Natural killer cell treated with Interleukin-12 subunit alpha and Interleukin-12 subunit beta and Interleukin-15 and Interleukin-18, amount 100 ng/mL, for 72 hours (primary cell): ENCODE results near the gene DCN. TPM values are rescaled to one million over a fixed set of nuclear protein-coding genes. Genes with fewer than 3 reads are reported as not detected.
"Not testable (repeated sequence)": the region's sequence is repeated elsewhere in the genome, so short reads cannot be mapped to it uniquely, and the experiment has no call there.

Experiments
- ATAC-seq, 2 donors: fragments of 150-1000 bp; cut with Tn5 transposase in 1 of 2; sonication (Bioruptor Pico), chemical (Tn5 transposase) in 1 of 2; 2 replicates each; pipeline ENCODE4 v1.10.0; 2021
- DNase-seq: peaks from one replicate; pipeline ENCODE4 v3.0.0; 2022; ENCODE audit warnings: low spot score
- H3K27ac Mint-ChIP-seq, 2 donors: 1 replicate in 1 of 2; 2 replicates in 1 of 2; pipeline ENCODE4 v1.8.0; 2022; ENCODE audit warnings: mixed read lengths in 2 of 2, mild to moderate bottlenecking in 1 of 2, moderate library complexity in 1 of 2
- H3K27me3 Mint-ChIP-seq, 2 donors: 1 replicate in 1 of 2; 2 replicates in 1 of 2; pipeline ENCODE4 v1.8.0; 2022; ENCODE audit warnings: mixed read lengths in 2 of 2
- H3K36me3 Mint-ChIP-seq: one replicate; pipeline ENCODE4 v1.8.0; 2022; ENCODE audit warnings: mixed read lengths
- H3K4me1 Mint-ChIP-seq, 2 donors: 1 replicate in 1 of 2; 2 replicates in 1 of 2; pipeline ENCODE4 v1.8.0; 2022; ENCODE audit warnings: low read depth in 2 of 2, mixed read lengths in 2 of 2, mild to moderate bottlenecking in 1 of 2
- H3K4me3 Mint-ChIP-seq: one replicate; pipeline ENCODE4 v1.8.0; 2022; ENCODE audit warnings: mixed read lengths
- H3K9me3 Mint-ChIP-seq: 2 replicates; pipeline ENCODE4 v1.8.0; 2022; ENCODE audit warnings: mixed read lengths
- total RNA-seq, 2 donors: library from RNA; stranded (reverse); gene quantifications; one replicate each; pipeline ENCODE4 v1.2.3, GENCODE V29; 2022

The DCN gene
- not detected for total RNA-seq

GRCh38 chr12:91182636-91183455 is at the start of gene DCN:
DCN (minus strand) TSS chr12:91182817; CDS start chr12:91178552, 4,265 bp downstream.
- DNase-seq = no peak
- Mint-ChIP-seq H3K4me3 (no peak within 1 kb of the TSS), H3K9me3 (no peaks in the 10 kb centered on the region), H3K4me1 (no peaks in the 10 kb centered on the region), H3K36me3 (no peaks in the 10 kb centered on the region), H3K27me3 (no peaks in the 10 kb centered on the region), H3K27ac (no peak within 1 kb of the TSS)
- no peak for ATAC-seq

- Mint-ChIP-seq H3K9me3 (no peaks in the 10 kb centered on the region), H3K36me3 (no peaks in the 10 kb centered on the region), H3K27me3 (no peaks in the 10 kb centered on the region), H3K4me3 (no peak overlapping the region), H3K27ac (no peak overlapping the region), H3K4me1 (no peaks in the 10 kb centered on the region)
- DNase-seq (no peak), ATAC-seq (no peak)
Observed at GRCh38 chr12:91230841-91231240, 48.2 kb upstream of the DCN start.

GRCh38 chr12:91226951-91227350 is 44.3 kb upstream of the DCN start:
- no peak for DNase-seq
- Mint-ChIP-seq H3K4me1 (no peaks in the 10 kb centered on the region), H3K27ac (no peak overlapping the region), H3K9me3 (no peaks in the 10 kb centered on the region), H3K4me3 (no peak overlapping the region), H3K27me3 (no peaks in the 10 kb centered on the region), H3K36me3 (no peaks in the 10 kb centered on the region)
- ATAC-seq = no peak

GRCh38 chr12:91225316-91225715 is 42.7 kb upstream of the DCN start:
- Mint-ChIP-seq H3K27me3 (no peaks in the 10 kb centered on the region), H3K9me3 (no peaks in the 10 kb centered on the region), H3K4me3 (no peak overlapping the region), H3K36me3 (no peaks in the 10 kb centered on the region), H3K4me1 (no peaks in the 10 kb centered on the region), H3K27ac (no peak overlapping the region)
- DNase-seq (no peak), ATAC-seq (no peak)

GRCh38 chr12:91224401-91224800 is 41.8 kb upstream of the DCN start:
- no peak overlapping the region for H3K27ac Mint-ChIP-seq
- H3K4me1 Mint-ChIP-seq = no peaks in the 10 kb centered on the region

GRCh38 chr12:91222746-91223145 is 40.1 kb upstream of the DCN start:
- ATAC-seq (no peak), DNase-seq (no peak)
- H3K4me1 Mint-ChIP-seq = no peaks in the 10 kb centered on the region
- H3K4me3 Mint-ChIP-seq = no peak overlapping the region
- no peaks in the 10 kb centered on the region for H3K9me3 Mint-ChIP-seq
- no peaks in the 10 kb centered on the region for H3K36me3 Mint-ChIP-seq
- no peaks in the 10 kb centered on the region for H3K27me3 Mint-ChIP-seq
- H3K27ac Mint-ChIP-seq = no peak overlapping the region

More at GRCh38 chr12:91224401-91224800, 41.8 kb upstream of the DCN start:
- DNase-seq (no peak), ATAC-seq (no peak)
- Mint-ChIP-seq H3K36me3 (no peaks in the 10 kb centered on the region), H3K4me3 (no peak overlapping the region), H3K9me3 (no peaks in the 10 kb centered on the region), H3K27me3 (no peaks in the 10 kb centered on the region)

GRCh38 chr12:91219919-91220318 is 37.3 kb upstream of the DCN start:
- Mint-ChIP-seq H3K36me3 (no peaks in the 10 kb centered on the region), H3K27ac (no peak overlapping the region), H3K27me3 (no peaks in the 10 kb centered on the region), H3K4me1 (no peaks in the 10 kb centered on the region), H3K4me3 (no peak overlapping the region), H3K9me3 (peaks cover 3% of the 10 kb centered on the region)
- DNase-seq (no peak), ATAC-seq (no peak)

- Mint-ChIP-seq H3K4me3 (no peak overlapping the region), H3K27me3 (no peaks in the 10 kb centered on the region), H3K9me3 (peaks cover 3% of the 10 kb centered on the region), H3K27ac (no peak overlapping the region), H3K36me3 (no peaks in the 10 kb centered on the region), H3K4me1 (no peaks in the 10 kb centered on the region)
- no peak for DNase-seq
- ATAC-seq = no peak
Observed at GRCh38 chr12:91219511-91219910, 36.9 kb upstream of the DCN start.

GRCh38 chr12:91216871-91217270 is 34.3 kb upstream of the DCN start:
- ATAC-seq (no peak), DNase-seq (no peak)
- H3K9me3 Mint-ChIP-seq = peaks cover 3% of the 10 kb centered on the region
- no peaks in the 10 kb centered on the region for H3K4me1 Mint-ChIP-seq
- no peaks in the 10 kb centered on the region for H3K27me3 Mint-ChIP-seq
- H3K4me3 Mint-ChIP-seq = no peak overlapping the region
- no peaks in the 10 kb centered on the region for H3K36me3 Mint-ChIP-seq
- no peak overlapping the region for H3K27ac Mint-ChIP-seq

GRCh38 chr12:91215940-91216454 is 33.4 kb upstream of the DCN start:
- Mint-ChIP-seq H3K9me3 (peaks cover 3% of the 10 kb centered on the region), H3K4me3 (no peak overlapping the region), H3K27ac (no peak overlapping the region), H3K27me3 (no peaks in the 10 kb centered on the region), H3K36me3 (no peaks in the 10 kb centered on the region), H3K4me1 (no peaks in the 10 kb centered on the region)
- no peak for DNase-seq
- ATAC-seq = no peak

GRCh38 chr12:91211866-91212265 is 29.2 kb upstream of the DCN start:
- H3K4me3 Mint-ChIP-seq = no peak overlapping the region
- no peaks in the 10 kb centered on the region for H3K27me3 Mint-ChIP-seq
- no peaks in the 10 kb centered on the region for H3K36me3 Mint-ChIP-seq

GRCh38 chr12:91210618-91211017 is 28.0 kb upstream of the DCN start:
- no peaks in the 10 kb centered on the region for H3K4me1 Mint-ChIP-seq
- no peak overlapping the region for H3K4me3 Mint-ChIP-seq
- ATAC-seq (no peak), DNase-seq (no peak)
- H3K27ac Mint-ChIP-seq = no peak overlapping the region
- H3K36me3 Mint-ChIP-seq = no peaks in the 10 kb centered on the region
- H3K9me3 Mint-ChIP-seq = peaks cover 5% of the 10 kb centered on the region
- no peaks in the 10 kb centered on the region for H3K27me3 Mint-ChIP-seq

More at GRCh38 chr12:91211866-91212265, 29.2 kb upstream of the DCN start:
- no peak for ATAC-seq
- H3K27ac Mint-ChIP-seq = no peak overlapping the region
- peaks cover 5% of the 10 kb centered on the region for H3K9me3 Mint-ChIP-seq
- H3K4me1 Mint-ChIP-seq = no peaks in the 10 kb centered on the region
- no peak for DNase-seq

GRCh38 chr12:91210144-91210543 is 27.5 kb upstream of the DCN start:
- H3K27ac Mint-ChIP-seq = no peak overlapping the region

GRCh38 chr12:91207301-91207700 is 24.7 kb upstream of the DCN start:
- not testable (repeated sequence) for DNase-seq, H3K4me3 Mint-ChIP-seq, H3K27me3 Mint-ChIP-seq, ATAC-seq, H3K4me1 Mint-ChIP-seq, H3K36me3 Mint-ChIP-seq, H3K9me3 Mint-ChIP-seq, H3K27ac Mint-ChIP-seq

More at GRCh38 chr12:91210144-91210543, 27.5 kb upstream of the DCN start:
- peaks cover 5% of the 10 kb centered on the region for H3K9me3 Mint-ChIP-seq
- no peaks in the 10 kb centered on the region for H3K4me1 Mint-ChIP-seq
- H3K36me3 Mint-ChIP-seq = no peaks in the 10 kb centered on the region
- H3K27me3 Mint-ChIP-seq = no peaks in the 10 kb centered on the region
- DNase-seq (no peak), ATAC-seq (no peak)
- no peak overlapping the region for H3K4me3 Mint-ChIP-seq
